ENCODE measurements around the gene FPR2.

DNA sequence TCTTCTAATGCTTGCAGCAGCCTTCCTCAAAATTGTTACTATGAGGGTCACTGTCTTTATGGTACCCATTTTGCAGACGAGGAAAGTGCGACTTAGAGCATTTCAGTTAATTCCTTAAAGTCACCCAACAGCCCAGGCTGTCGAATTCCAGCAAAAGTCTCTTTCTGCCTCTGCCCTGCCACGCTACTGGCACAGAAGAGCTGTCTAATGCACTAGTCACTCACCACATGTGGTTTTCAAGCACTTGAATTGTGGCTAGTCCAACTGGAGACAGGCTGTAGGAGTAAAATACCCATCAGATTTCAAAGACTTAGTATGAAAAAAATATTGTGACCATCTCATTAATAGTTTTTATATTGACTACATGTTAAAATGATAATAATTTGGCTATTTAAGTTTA, 11.0 kb upstream of the FPR2 start:
- TF ChIP-seq, protein P1, sequence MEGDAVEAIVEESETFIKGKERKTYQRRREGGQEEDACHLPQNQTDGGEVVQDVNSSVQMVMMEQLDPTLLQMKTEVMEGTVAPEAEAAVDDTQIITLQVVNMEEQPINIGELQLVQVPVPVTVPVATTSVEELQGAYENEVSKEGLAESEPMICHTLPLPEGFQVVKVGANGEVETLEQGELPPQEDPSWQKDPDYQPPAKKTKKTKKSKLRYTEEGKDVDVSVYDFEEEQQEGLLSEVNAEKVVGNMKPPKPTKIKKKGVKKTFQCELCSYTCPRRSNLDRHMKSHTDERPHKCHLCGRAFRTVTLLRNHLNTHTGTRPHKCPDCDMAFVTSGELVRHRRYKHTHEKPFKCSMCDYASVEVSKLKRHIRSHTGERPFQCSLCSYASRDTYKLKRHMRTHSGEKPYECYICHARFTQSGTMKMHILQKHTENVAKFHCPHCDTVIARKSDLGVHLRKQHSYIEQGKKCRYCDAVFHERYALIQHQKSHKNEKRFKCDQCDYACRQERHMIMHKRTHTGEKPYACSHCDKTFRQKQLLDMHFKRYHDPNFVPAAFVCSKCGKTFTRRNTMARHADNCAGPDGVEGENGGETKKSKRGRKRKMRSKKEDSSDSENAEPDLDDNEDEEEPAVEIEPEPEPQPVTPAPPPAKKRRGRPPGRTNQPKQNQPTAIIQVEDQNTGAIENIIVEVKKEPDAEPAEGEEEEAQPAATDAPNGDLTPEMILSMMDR (IDR thresholded peaks at IDR 0.05) = no peak
- no peak for TF ChIP-seq POLR2AphosphoS5 (IDR thresholded peaks at IDR 0.05)
- no peak for TF ChIP-seq POLR2A (IDR thresholded peaks at IDR 0.05)
